ENCODE data around the gene SNAPC1. TPM values are rescaled to one million over a fixed set of nuclear protein-coding genes. Genes with fewer than 3 reads are reported as not detected.
"Not testable (repeated sequence)": the region's sequence is repeated elsewhere in the genome, so short reads cannot be mapped to it uniquely, and the experiment has no call there.

Gene SNAPC1
- total RNA-seq, 1 donor from 2014 or later, result 1.3 TPM

GRCh38 chr14:61739133-61739532 is 23.1 kb upstream of the SNAPC1 start:
- peaks cover 6% of the 10 kb centered on the region for H3K36me3 Mint-ChIP-seq (ENCODE audit: unreplicated experiment)

GRCh38 chr14:61742371-61742770 is 19.8 kb upstream of the SNAPC1 start:
- no peak overlapping the region for H3K4me3 Mint-ChIP-seq (ENCODE audit: unreplicated experiment)
- H3K27me3 Mint-ChIP-seq (ENCODE audit: unreplicated experiment), result no peaks in the 10 kb centered on the region
- no peak overlapping the region for H3K27ac Mint-ChIP-seq (ENCODE audit: unreplicated experiment)
- no peaks in the 10 kb centered on the region for H3K4me1 Mint-ChIP-seq (ENCODE audit: low read depth, unreplicated experiment)
- no peak for DNase-seq
- no peak for TF ChIP-seq CTCF (IDR thresholded peaks at IDR 0.05; ENCODE audit: partially characterized antibody, unreplicated experiment)
- H3K9me3 Mint-ChIP-seq (ENCODE audit: unreplicated experiment), result no peaks in the 10 kb centered on the region
- H3K36me3 Mint-ChIP-seq (ENCODE audit: unreplicated experiment), result no peaks in the 10 kb centered on the region

More at GRCh38 chr14:61739133-61739532, 23.1 kb upstream of the SNAPC1 start:
- Mint-ChIP-seq H3K4me3 (ENCODE audit: unreplicated experiment) (no peak overlapping the region), H3K4me1 (ENCODE audit: low read depth, unreplicated experiment) (no peaks in the 10 kb centered on the region), H3K27ac (ENCODE audit: unreplicated experiment) (no peak overlapping the region), H3K27me3 (ENCODE audit: unreplicated experiment) (no peaks in the 10 kb centered on the region), H3K9me3 (ENCODE audit: unreplicated experiment) (no peaks in the 10 kb centered on the region)
- no peak for DNase-seq
- TF ChIP-seq CTCF (IDR thresholded peaks at IDR 0.05; ENCODE audit: partially characterized antibody, unreplicated experiment), result no peak

- Mint-ChIP-seq H3K27ac (ENCODE audit: unreplicated experiment) (no peak overlapping the region), H3K27me3 (ENCODE audit: unreplicated experiment) (no peaks in the 10 kb centered on the region), H3K36me3 (ENCODE audit: unreplicated experiment) (no peaks in the 10 kb centered on the region), H3K4me1 (ENCODE audit: low read depth, unreplicated experiment) (no peaks in the 10 kb centered on the region), H3K4me3 (ENCODE audit: unreplicated experiment) (no peak overlapping the region), H3K9me3 (ENCODE audit: unreplicated experiment) (no peaks in the 10 kb centered on the region)
- DNase-seq, result no peak
- no peak for TF ChIP-seq CTCF (IDR thresholded peaks at IDR 0.05; ENCODE audit: partially characterized antibody, unreplicated experiment)
Measured at GRCh38 chr14:61744238-61744637, 18.0 kb upstream of the SNAPC1 start.

- H3K4me3 Mint-ChIP-seq (ENCODE audit: unreplicated experiment); H3K27ac Mint-ChIP-seq (ENCODE audit: unreplicated experiment); H3K36me3 Mint-ChIP-seq (ENCODE audit: unreplicated experiment); H3K9me3 Mint-ChIP-seq (ENCODE audit: unreplicated experiment); H3K4me1 Mint-ChIP-seq (ENCODE audit: low read depth, unreplicated experiment); H3K27me3 Mint-ChIP-seq (ENCODE audit: unreplicated experiment); DNase-seq: not testable (repeated sequence)
Measured at GRCh38 chr14:61746346-61746745, 15.9 kb upstream of the SNAPC1 start.

- Mint-ChIP-seq H3K4me1 (ENCODE audit: low read depth, unreplicated experiment) (peaks cover 3% of the 10 kb centered on the region), H3K4me3 (ENCODE audit: unreplicated experiment) (no peak overlapping the region), H3K9me3 (ENCODE audit: unreplicated experiment) (peaks cover 2% of the 10 kb centered on the region), H3K36me3 (ENCODE audit: unreplicated experiment) (no peaks in the 10 kb centered on the region), H3K27ac (ENCODE audit: unreplicated experiment) (no peak overlapping the region), H3K27me3 (ENCODE audit: unreplicated experiment) (peaks cover 1% of the 10 kb centered on the region)
- TF ChIP-seq CTCF (IDR thresholded peaks at IDR 0.05; ENCODE audit: partially characterized antibody, unreplicated experiment), result no peak
- DNase-seq, result no peak
Measured at GRCh38 chr14:61746881-61747280, 15.3 kb upstream of the SNAPC1 start.

- H3K9me3 Mint-ChIP-seq (ENCODE audit: unreplicated experiment), result peaks cover 2% of the 10 kb centered on the region
- no peak overlapping the region for H3K4me3 Mint-ChIP-seq (ENCODE audit: unreplicated experiment)
- no peak overlapping the region for H3K27ac Mint-ChIP-seq (ENCODE audit: unreplicated experiment)
- no peak for TF ChIP-seq CTCF (IDR thresholded peaks at IDR 0.05; ENCODE audit: partially characterized antibody, unreplicated experiment)
- H3K27me3 Mint-ChIP-seq (ENCODE audit: unreplicated experiment), result peaks cover 1% of the 10 kb centered on the region
- peaks cover 3% of the 10 kb centered on the region for H3K4me1 Mint-ChIP-seq (ENCODE audit: low read depth, unreplicated experiment)
- no peaks in the 10 kb centered on the region for H3K36me3 Mint-ChIP-seq (ENCODE audit: unreplicated experiment)
- DNase-seq, result no peak
Measured at GRCh38 chr14:61747342-61747741, 14.9 kb upstream of the SNAPC1 start.

All from glutamatergic neuron (in vitro differentiated cells).